Prostate gland (tissue), 2 donors: ENCODE results near the gene MOK.

ENCODE experiments used
- POLR2AphosphoS5 ChIP-seq: sonication (generic); formaldehyde crosslinking; IDR thresholded peaks from one replicate; pipeline ENCODE4 v1.6.1; 2017; ENCODE audit warnings: antibody characterized with exemption
- TF ChIP-seq, protein P1 (sequence below), 4 experiments: fragments of 200-600 bp in 2 of 4; fragments of 450-650 bp in 2 of 4; sonication (generic) in 2 of 4; IDR thresholded peaks; 1 replicate in 3 of 4; 2 replicates in 1 of 4; pipeline ENCODE4 v1.5.1; 2016 to 2019; ENCODE audit warnings: antibody characterized with exemption in 4 of 4, mild to moderate bottlenecking in 2 of 4, moderate library complexity in 2 of 4

DNA sequence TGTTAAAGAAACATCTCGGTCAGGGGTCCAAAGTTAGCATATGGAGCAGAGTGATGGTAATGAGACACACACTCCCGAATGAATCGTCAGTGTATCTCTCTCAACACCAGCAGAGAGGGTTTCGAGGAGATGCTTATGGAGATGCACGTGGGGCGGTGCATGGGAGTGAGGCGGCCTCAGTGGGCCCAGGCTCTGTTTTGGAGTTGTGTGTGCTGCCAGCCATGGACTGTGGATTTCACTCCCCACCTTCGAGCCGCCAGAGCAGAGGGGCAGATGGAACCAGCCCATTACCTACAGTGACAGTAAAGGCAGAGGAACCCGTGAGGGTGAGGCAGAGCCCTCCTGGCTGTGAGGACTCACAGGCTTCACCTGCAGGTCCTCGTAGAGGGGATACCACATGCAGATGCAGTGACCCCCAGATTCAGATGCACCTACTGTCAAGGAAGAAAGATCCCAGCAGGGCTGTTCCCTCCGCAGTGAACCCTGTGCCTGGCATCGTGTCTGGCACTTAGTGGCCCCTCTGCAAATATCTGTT lies 97.1 kb downstream of the MOK start:
- TF ChIP-seq, protein P1, sequence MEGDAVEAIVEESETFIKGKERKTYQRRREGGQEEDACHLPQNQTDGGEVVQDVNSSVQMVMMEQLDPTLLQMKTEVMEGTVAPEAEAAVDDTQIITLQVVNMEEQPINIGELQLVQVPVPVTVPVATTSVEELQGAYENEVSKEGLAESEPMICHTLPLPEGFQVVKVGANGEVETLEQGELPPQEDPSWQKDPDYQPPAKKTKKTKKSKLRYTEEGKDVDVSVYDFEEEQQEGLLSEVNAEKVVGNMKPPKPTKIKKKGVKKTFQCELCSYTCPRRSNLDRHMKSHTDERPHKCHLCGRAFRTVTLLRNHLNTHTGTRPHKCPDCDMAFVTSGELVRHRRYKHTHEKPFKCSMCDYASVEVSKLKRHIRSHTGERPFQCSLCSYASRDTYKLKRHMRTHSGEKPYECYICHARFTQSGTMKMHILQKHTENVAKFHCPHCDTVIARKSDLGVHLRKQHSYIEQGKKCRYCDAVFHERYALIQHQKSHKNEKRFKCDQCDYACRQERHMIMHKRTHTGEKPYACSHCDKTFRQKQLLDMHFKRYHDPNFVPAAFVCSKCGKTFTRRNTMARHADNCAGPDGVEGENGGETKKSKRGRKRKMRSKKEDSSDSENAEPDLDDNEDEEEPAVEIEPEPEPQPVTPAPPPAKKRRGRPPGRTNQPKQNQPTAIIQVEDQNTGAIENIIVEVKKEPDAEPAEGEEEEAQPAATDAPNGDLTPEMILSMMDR (IDR thresholded peaks at IDR 0.05): no peak
- TF ChIP-seq POLR2AphosphoS5: no peak
